ENCODE data around the gene RASIP1. TPM values are rescaled to one million over a fixed set of nuclear protein-coding genes. Genes with fewer than 3 reads are reported as not detected.

The RASIP1 gene
- total RNA-seq, 2 experiments from 2014 or later, result not detected

Other genes starting within 250 kb of the RASIP1 start
- gene LMTK3, start 228.8 kb downstream of the RASIP1 start, total RNA-seq, result 1 to 10 TPM; 3.5 to 5.3 TPM
- gene SULT2B1, start 188.4 kb downstream of the RASIP1 start, total RNA-seq, result not detected
- gene SPACA4, start 133.9 kb downstream of the RASIP1 start, total RNA-seq, result not detected
- gene FAM83E, start 125.5 kb downstream of the RASIP1 start, total RNA-seq, result 1 to 10 TPM; 2.8 to 4.1 TPM
- gene RPL18, start 121.4 kb downstream of the RASIP1 start, total RNA-seq, result 1,000 to 10,000 TPM; 1,413 to 1,465 TPM
- 10 to 100 TPM; 37.3 to 43.4 TPM for gene SPHK2, start 121.1 kb downstream of the RASIP1 start, total RNA-seq
- 10 to 100 TPM; 11.3 to 18.0 TPM for gene DBP, start 103.2 kb downstream of the RASIP1 start, total RNA-seq
- gene CA11, start 94.4 kb downstream of the RASIP1 start, total RNA-seq, result 1 to 10 TPM; 6.0 to 7.2 TPM
- gene NTN5, start 67.6 kb downstream of the RASIP1 start, total RNA-seq, result under 1 TPM; 0.64 to 0.87 TPM
- gene FUT2, start 44.6 kb downstream of the RASIP1 start, total RNA-seq, result not detected
- gene MAMSTR, start 20.9 kb downstream of the RASIP1 start, total RNA-seq, result 1 to 10 TPM; 1.0 to 1.1 TPM
- not detected for gene IZUMO1, start 6.3 kb upstream of the RASIP1 start, total RNA-seq
- under 1 TPM; 0.06 to 0.09 TPM for gene FUT1, start 12.0 kb upstream of the RASIP1 start, total RNA-seq
- gene FGF21, start 14.9 kb upstream of the RASIP1 start, total RNA-seq, result not detected
- gene BCAT2, start 70.4 kb upstream of the RASIP1 start, total RNA-seq, result 10 to 100 TPM; 46.7 to 54.6 TPM
- under 1 TPM; 0.38 to 0.59 TPM for gene HSD17B14, start 95.9 kb upstream of the RASIP1 start, total RNA-seq
- gene PLEKHA4, start 128.0 kb upstream of the RASIP1 start, total RNA-seq, result 1 to 10 TPM; 2.2 to 5.6 TPM
- 10 to 100 TPM; 32.1 to 89.7 TPM for gene PPP1R15A, start 131.8 kb upstream of the RASIP1 start, total RNA-seq
- gene TULP2, start 158.1 kb upstream of the RASIP1 start, total RNA-seq, result under 1 TPM in 1 of 2 experiments, not detected in 1; 0.47 TPM
- gene NUCB1, start 159.7 kb upstream of the RASIP1 start, total RNA-seq, result 100 to 1,000 TPM; 185 to 226 TPM
- 1 to 10 TPM in 1 of 2 experiments, under 1 TPM in 1; 0.96 to 1.1 TPM for gene DHDH, start 193.1 kb upstream of the RASIP1 start, total RNA-seq
- gene BAX, start 214.3 kb upstream of the RASIP1 start, total RNA-seq, result 100 to 1,000 TPM; 359 to 377 TPM
- 1,000 to 10,000 TPM; 1,380 to 1,403 TPM for gene FTL, start 224.7 kb upstream of the RASIP1 start, total RNA-seq